AG10803 (cell line): ENCODE results near the gene ENKUR.

Experiments used
- DNase-seq: peaks from one replicate; pipeline ENCODE4 v3.0.0; 2010; ENCODE audit warnings: low read depth
- H3K4me3 ChIP-seq: 2 replicates; pipeline ENCODE4 v1.5.1; 2011; ENCODE audit warnings: mild to moderate bottlenecking, low read length, control low read depth
- TF ChIP-seq, protein P1 (sequence below): conservative IDR thresholded peaks from 2 replicates; pipeline ENCODE4 v1.5.1; 2011; ENCODE audit warnings: mild to moderate bottlenecking, low read length, control low read depth, inconsistent platforms

Gene ENKUR

DNA sequence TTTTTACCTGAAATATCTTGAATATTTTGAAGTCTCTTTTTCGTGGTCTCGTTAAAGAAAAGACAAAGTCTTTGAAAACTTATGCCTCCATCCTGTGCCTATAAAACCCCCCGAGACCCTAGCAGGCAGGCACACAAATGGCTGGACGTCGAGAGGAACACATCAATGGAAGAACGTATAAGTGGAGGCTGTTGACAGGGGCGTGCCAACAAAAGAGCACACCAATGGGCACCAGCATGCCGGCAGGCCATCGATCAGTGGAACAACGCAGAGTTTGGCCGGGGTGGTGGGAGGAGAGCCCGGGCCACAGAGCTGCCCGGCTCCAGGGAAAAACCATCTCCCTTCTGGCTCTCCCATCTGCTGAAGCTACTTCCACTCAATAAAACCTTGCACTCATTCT lies 24.7 kb downstream of the ENKUR start:
- no peak overlapping the region for H3K4me3 ChIP-seq
- DNase-seq: no peak
- TF ChIP-seq, protein P1, sequence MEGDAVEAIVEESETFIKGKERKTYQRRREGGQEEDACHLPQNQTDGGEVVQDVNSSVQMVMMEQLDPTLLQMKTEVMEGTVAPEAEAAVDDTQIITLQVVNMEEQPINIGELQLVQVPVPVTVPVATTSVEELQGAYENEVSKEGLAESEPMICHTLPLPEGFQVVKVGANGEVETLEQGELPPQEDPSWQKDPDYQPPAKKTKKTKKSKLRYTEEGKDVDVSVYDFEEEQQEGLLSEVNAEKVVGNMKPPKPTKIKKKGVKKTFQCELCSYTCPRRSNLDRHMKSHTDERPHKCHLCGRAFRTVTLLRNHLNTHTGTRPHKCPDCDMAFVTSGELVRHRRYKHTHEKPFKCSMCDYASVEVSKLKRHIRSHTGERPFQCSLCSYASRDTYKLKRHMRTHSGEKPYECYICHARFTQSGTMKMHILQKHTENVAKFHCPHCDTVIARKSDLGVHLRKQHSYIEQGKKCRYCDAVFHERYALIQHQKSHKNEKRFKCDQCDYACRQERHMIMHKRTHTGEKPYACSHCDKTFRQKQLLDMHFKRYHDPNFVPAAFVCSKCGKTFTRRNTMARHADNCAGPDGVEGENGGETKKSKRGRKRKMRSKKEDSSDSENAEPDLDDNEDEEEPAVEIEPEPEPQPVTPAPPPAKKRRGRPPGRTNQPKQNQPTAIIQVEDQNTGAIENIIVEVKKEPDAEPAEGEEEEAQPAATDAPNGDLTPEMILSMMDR: no peak

DNA sequence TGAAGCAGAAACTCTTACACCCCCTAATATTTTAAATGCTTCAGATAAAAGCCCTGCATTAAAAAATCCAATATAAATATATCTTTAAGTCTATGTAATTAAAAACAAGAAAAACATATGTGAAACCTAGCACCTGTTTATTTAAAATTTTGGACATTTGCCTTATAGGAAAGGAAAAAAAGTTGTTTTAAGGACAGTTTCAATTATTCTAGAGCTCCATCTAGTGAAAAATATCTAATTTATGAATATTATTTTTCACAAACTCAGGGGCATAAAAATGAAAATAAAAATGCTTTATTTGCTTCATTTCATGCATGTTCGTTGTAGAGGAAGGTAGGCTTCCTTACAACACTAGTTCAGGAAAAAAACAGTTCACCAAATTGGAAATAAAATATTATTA lies 26.1 kb downstream of the ENKUR start:
- TF ChIP-seq, protein P1: peak; percentile 30; the same call in 1 of the 2 replicates
- H3K4me3 ChIP-seq: no peak overlapping the region
- DNase-seq: no peak

DNA sequence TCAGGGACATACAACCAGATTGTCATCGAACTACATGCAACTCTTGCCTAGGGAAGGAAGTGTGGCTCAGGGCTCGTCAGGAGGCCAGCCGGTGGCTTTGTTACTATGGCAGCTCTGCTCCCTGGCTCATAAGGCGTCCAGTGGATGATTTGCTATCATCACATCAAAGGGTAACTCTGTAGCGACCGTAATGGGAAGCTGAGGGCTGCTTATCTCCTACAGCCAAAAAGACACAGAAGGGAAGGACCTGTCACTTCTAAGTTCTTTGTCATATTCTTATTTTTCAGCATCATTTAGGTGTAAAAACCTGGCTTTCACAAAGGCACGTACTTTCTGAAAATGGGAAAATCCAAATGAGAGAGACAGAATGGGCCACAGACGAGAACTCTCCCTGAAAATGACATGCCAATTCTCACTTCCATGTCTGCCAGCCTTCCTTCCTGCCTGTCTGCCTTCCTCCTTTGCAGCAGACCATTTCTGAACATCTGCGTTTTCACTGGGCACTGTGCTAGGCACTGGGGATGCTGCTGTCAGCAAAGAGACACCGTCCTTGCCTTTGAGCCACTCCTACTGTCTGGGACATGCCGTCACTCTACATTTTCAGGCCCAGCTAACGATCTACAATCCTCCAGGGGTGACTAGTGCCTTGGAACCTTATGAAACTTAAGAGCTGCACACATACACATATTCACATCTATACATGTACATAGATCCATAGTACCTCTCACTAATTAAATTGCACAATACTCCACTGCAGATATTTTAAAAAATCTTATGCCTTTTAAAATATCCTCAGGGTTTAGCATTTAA lies 26.9 kb downstream of the ENKUR start:
- DNase-seq: no peak
- H3K4me3 ChIP-seq: no peak overlapping the region
- TF ChIP-seq, protein P1: no peak

DNA sequence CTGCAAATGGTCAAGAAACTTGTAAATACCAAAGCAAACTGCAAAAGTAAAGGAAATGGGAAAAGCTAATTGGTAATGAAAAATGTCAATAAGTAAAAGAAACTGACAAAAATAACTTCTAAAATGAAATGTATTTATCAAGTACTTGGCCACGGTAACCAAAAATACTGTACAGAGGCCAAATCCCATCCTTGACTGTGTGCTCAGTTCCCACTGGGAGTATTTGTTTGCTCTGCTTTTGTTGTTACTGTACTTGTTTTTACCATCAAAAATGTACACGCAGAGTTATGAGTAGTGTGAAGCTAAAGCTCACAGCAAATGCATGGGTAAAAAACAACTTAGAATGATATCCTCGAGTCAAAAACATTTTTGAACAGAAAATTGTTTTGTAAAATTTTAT lies 31.1 kb downstream of the ENKUR start:
- no peak overlapping the region for H3K4me3 ChIP-seq
- no peak for DNase-seq
- TF ChIP-seq, protein P1: no peak

DNA sequence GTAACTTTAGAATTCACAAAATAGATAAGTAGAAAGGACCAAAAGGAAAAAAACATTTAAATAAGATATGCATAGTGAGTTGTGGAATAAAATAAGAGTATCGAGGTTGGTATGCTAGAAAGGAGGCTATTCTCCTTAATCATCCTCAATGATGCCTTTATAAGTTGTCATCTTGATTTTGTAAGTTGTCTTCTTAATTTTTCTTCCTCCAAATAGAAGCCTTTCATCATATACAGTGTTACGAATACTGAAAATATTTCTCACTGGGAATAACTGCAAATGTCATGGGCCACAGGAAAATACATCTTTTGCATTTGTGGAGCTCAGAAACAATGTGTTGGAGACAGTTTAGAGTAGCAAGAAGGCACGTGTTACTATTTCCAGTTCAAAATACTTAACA lies 32.0 kb downstream of the ENKUR start:
- TF ChIP-seq, protein P1: no peak
- DNase-seq: peak; percentile 46
- H3K4me3 ChIP-seq: no peak overlapping the region

DNA sequence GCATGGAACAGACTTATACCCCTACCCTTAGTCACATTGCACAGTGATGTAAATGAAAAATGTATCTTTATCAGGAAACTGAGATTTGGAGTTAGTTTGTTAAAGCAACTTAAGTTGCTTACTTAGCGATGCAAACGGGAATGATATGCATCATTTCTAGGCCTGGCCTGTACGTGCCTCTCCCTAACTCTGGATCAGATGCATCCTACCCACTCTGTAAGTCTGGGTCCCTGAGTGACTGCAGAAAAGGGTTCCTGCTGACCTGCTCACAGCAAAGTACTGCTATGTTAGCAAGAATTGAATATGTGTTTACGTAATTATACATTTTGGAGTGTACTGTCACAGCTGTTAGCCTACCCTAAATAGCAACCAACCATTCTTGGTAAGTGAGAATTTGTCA lies 32.8 kb downstream of the ENKUR start:
- no peak for DNase-seq
- TF ChIP-seq, protein P1: no peak
- no peak overlapping the region for H3K4me3 ChIP-seq
